Stimulated activated CD8-positive, alpha-beta memory T cell treated with anti-CD3 and anti-CD28 coated beads, Interleukin-7, amount 100 ng/mL, for 1 hour (primary cell): Measurements from ENCODE around the gene STX8.
A peak's percentile ranks its signal among the peaks of the same experiment; 100 is the strongest.

Experiments
- DNase-seq, 2 donors: peaks; one replicate each; pipeline ENCODE4 v3.0.0-alpha.2; 2020; ENCODE audit warnings: low read depth in 2 of 2

STX8 gene

GRCh38 chr17:9239793-9240658 is 335.6 kb downstream of the STX8 start:
- peak; percentile 32 to 39 for DNase-seq

- no peak for DNase-seq
Measured at GRCh38 chr17:9239246-9239792, 336.3 kb downstream of the STX8 start.

- no peak for DNase-seq
Measured at GRCh38 chr17:9238340-9239245, 337.0 kb downstream of the STX8 start.

DNA sequence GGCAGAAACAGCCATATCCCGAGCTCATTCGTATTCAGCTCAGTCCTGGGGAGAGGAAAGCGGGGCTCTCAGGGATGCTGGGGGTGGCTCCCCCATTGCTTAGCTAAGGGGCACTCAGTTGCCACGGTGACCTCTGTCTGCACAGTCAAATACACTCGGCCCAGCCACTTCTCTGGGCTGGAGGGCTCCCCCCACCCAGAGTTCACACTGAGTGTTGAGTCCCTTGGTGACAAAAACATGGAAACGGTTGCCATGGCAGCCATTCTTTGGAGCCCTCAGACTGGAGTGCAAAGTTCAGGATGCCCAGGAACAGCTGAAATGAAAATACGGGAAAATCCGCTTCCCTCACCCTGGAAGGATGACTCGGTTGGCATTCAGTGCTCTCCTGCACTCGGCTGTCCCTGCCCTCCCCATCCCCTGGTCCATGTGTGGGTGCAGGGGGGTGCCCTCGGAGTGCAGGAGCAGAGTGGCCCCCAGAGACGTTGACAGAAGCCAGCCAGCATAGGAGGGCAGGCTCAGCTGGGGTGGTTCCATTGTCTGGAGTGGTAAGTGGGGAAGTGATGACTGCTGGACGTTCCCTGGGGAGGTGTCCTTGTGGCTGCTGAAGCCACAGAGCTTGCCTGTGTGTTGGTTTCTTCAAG is 337.8 kb downstream of the STX8 start:
- no peak for DNase-seq

DNA sequence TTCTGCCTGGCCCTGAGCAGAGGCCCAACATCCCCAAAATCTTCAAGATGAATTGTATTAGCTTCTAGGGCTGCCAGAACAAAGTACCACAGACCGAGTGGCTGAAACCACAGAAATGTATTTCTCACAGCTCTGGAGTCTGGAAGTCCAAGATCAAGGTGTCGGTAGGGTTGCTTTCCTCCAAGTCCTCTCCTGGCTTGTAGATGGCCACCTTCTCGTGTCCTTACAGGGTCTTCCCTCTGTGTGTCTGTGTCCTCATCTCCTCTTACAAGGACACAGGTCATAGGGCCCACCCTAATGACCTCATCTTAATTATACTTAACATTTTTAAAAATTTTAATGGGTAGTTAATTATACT is 338.6 kb downstream of the STX8 start:
- DNase-seq: no peak

- DNase-seq: no peak
Measured at GRCh38 chr17:9236286-9237052, 339.2 kb downstream of the STX8 start.

DNA sequence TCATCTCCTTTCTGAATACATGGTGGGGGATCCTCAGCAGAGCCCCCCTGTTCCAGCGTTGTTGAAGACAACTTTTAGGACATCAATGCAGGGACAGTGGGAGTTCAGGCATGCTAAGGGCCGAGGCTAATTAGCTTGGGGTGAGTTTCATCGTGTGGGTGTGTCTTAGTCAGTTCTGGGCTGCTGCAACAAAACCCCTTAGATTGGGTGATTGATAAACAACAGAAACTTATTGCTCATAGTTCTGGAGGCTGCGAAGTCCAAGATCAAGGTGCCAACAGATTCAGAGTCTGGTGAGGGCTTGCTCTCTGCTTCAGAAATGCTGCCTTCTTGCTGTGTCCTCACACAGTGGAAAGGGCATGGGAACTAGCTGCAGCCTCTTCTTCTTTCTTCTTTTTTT is 340.3 kb downstream of the STX8 start:
- no peak for DNase-seq

DNA sequence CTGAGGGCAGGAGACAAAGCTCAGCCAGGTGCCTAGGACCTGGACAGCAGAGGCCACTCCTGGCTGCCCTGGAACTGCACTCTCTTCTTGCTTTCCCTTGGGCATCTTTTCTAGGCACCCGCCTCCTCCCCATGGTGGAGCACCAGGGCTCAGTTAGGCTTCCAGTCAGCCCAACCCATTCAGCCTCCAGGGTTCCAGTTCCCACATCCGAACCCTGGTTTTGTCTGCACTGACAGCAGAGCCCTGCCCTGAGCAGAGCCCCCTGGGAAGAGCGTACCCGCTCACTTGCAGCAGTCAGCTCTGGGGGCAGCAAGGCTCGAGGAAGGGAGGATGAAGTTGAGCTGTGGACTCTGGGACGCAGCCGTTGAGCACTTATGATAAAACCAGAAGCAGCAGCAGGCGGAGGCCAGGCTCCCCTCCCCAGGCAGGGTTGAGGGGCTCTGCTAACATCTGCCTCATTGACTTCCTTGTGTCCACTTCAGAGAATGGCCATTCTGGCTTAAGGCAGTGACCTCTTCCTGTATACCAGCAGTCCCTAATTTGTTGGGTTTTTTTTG is 341.2 kb downstream of the STX8 start:
- DNase-seq: no peak

- DNase-seq: no peak
Measured at GRCh38 chr17:9233761-9234160, 341.9 kb downstream of the STX8 start.

- no peak for DNase-seq
Measured at GRCh38 chr17:9233271-9233599, 342.4 kb downstream of the STX8 start.

DNA sequence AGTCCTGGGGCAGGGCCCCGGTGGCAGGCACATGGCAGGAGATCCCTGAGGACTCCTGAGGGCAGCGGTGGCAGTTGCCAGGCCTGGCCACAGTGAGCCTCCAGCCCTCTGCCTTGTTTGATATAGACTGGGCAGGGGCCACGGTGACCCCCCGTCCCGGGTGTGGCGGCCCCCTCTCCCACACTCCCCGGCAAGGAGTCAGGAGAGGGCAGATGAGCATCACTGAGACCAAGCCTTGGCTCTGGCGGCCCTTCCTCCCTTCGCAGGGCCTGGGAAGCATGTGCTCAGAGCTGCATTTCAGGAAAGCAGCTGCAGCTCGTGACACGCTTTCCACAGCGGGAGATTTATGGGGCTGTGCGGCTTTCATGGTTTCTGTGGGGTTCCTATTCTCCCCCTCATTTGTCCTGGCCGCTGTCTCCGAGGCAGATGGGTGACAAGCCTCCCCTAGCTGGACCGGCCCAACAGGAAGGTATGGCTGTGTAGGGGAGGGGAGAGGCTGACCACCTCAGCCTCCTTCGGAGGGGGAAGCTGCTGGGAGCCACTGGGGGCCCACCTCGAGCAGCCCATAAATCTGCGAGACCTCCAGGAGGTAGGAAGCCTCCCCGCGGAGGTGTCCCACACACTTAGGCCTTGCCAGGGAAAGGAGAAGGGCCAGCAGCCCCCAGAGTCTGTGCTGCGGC is 342.9 kb downstream of the STX8 start:
- DNase-seq: no peak

- DNase-seq: no peak
Measured at GRCh38 chr17:9232155-9232475, 343.5 kb downstream of the STX8 start.

DNA sequence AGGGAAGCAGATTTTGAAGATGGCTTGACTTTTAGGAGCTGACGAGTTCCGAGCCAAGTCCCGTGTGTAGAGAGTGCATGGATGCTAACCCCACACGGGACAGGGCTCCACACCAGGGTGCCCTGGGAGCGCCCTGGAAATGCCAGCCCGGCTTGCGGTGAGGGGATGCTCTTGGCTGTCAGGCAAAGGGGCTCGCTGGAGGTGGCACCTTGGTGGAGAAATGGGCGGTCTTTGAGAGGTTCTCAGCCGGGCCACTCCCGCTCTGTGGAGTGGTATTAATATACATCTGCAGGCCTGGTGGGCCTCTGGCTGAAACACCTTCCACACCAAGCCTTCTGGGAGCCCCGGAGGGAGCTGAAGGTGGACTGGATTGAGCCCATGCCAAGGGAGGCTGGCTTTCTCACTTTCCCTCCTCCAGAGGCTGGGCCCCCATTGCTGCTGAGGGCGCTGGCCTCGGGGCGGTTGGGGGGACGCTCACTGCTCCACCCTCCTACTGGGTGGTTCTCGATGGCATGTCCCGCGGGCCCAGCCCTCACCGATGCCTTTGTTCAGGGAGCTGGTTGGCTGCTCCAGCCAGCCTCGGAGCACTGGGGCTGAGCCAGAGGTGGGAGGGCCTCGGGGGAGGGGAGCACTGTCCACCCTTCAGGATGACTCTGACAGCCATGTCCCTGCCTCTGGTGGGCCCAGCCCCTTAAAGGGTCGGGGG is 344.0 kb downstream of the STX8 start:
- no peak for DNase-seq

DNA sequence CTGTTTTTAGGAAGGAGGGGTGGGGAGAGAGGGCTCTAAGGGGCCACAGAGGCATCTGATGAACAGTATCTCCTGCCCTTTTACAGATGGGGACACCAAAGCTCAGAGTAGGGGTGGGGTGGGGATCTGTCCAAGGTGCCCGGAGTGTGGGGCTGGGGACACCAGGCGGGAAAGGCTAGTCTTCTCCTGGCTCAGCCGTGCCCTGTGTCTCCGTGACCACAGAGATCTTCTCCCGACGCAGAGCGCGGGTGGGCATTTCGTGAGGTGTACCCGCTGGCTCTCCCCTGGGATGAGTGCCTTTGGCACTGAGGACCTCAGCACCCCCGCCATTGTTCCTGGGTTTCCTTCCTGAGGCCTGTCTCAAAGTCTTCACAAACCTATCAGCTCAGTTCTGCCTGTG is 344.8 kb downstream of the STX8 start:
- DNase-seq: no peak

DNA sequence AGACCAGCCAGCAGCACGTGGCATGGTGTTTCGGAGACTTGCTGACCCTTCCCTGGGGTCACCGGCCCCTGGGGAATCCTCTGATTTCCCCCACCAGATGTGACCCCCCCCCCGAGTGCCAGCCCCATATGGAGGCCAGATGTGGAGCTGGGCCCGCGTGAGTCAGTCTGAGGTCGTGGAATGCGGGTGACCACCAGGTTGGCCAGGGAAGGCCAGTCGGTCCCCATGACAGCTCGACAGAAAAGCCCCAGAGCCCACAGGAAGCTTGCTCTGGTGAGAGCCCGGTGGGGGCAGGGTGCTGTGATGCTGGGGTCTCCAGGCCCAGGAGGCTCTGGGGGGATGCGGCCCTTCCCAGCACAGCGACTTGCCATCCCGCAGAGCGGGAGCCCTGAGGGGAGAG is 345.3 kb downstream of the STX8 start:
- DNase-seq: no peak

- DNase-seq: no peak
Measured at GRCh38 chr17:9229826-9230201, 345.8 kb downstream of the STX8 start.

GRCh38 chr17:9229160-9229825 is 346.3 kb downstream of the STX8 start:
- DNase-seq: no peak

DNA sequence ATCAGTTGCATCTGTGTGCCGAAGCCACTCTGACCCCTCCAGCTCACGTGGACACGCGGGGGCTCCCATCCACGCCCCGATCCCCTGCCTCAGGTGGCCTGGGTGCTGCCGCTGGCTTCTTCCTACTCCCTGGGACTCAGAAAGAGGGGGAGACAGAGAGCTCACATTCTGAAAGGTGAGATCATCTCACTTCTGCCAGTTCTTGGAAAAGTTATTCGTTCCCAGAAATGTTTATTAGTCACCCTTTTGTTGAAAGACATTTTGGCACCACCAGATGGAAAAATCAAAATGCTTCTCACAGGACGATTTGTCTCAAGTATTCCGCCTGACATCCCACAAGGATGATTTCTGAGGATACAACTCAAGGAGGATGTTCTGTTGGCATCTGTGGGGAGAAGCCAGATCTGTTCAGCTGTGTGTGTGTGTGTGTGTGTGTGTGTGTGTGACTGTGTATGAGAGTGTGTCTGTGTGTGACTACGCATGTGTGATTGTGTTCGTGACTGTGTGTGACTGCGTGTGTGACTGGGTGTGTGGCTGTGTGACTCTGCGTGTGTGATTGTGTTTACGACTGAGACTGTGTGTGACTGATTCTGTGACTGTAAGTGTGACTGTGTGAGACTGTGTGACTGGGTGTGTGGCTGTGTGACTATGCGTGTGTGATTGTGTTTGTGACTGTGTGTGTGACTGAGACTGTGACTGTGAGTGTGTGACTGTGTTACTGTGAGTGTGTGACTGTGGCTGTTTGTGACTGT is 347.0 kb downstream of the STX8 start:
- DNase-seq: no peak
